ENCODE data around the gene SHC2. TPM values are rescaled to one million over a fixed set of nuclear protein-coding genes. Genes with fewer than 3 reads are reported as not detected.

SHC2 gene
- total and polyA plus RNA-seq, 2 donors (not counting 3 experiments of a cell fraction or from before 2014, with no cell fraction given) = 7.5 to 11.8 TPM

DNA sequence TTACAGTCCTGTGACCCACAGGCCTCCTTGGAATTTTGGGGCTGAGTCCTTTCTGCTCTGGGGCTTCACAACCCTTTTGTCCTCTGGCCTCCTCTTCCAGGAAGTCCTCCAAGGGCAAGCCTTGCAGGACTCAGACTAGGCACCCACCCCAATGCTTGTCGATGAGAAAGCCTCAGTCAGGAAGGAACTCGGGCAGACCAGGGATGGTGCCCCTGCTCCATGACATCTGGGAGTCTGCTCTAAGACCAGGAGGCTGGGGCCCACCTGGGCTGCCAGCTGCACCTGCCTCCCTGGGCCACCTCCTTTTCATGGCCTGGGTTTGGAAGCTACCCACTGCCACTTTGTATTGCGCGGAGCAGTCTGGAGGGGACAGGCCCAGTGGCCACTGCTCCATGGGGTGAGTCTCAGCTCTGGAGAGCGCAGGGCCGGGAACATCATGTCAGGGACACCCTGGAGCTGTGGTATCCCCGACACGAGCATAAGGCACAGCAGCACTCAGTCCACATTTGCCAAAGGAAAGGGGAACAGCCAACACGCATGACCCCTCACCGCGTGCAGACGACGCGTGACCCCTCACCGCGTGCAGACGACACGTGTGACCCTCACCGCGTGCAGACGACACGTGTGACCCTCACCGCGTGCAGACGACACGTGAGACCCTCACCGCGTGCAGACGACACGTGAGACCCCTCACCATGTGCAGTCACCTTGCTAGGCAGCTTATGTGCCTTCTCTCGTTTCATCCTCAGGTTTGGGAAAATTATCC lies 62.7 kb downstream of the SHC2 start:
- H3K9me1 ChIP-seq (replicated peaks; ENCODE audit: control insufficient read depth, extremely low read depth, insufficient read depth, low read length) = no peaks in the 10 kb centered on the region
- peaks cover 2% of the 10 kb centered on the region for H3K9me3 ChIP-seq (replicated peaks; ENCODE audit: control insufficient read depth, insufficient read depth, low read length)
- H3K27me3 ChIP-seq (ENCODE audit: control insufficient read depth in 2 of 2, insufficient read depth in 2 of 2, low read length in 2 of 2) = no peaks in the 10 kb centered on the region
- no peak overlapping the region for H3K4me2 ChIP-seq (ENCODE audit: insufficient read depth, low read length)
- dilution Hi-C loops (cut with MboI; ENCODE audit: extremely low pct_ligation_motif_present, low sequenced_read_pairs) (no loop called here), intact Hi-C loops (cut with micrococcal nuclease) (no loop called here)
- POLR2A ChIA-PET = no interaction called here
- no peak overlapping the region for H3K27ac ChIP-seq (ENCODE audit: insufficient read depth, low read depth, low read length)
- no peaks in the 10 kb centered on the region for H3K36me3 ChIP-seq (ENCODE audit: control insufficient read depth in 2 of 2, extremely low read depth in 1 of 2, insufficient read depth in 2 of 2, low read length in 2 of 2)
- BruUV-seq (replicated peaks) = no TSS peak
- no peak overlapping the region for H3K9ac ChIP-seq (replicated peaks; ENCODE audit: extremely low read depth, insufficient read depth, low read length)
- no peak overlapping the region for H3K4me3 ChIP-seq (replicated peaks in 1 of 3; ENCODE audit: insufficient read depth in 1 of 3, low read depth in 1 of 3, low read length in 3 of 3)
- no peaks in the 10 kb centered on the region for H4K20me1 ChIP-seq (replicated peaks; ENCODE audit: control insufficient read depth, extremely low read depth, insufficient read depth, low read length)
- no peak for FAIRE-seq
- no peak overlapping the region for H2AFZ ChIP-seq (ENCODE audit: low read depth, low read length)
- H3K4me1 ChIP-seq (ENCODE audit: control insufficient read depth, extremely low read depth, insufficient read depth, low read length) = no peaks in the 10 kb centered on the region
- TF ChIP-seq POLR2AphosphoS5 (IDR thresholded peaks at IDR 0.05; ENCODE audit: insufficient read depth, low read depth, low read length) (no peak), GATA2 (IDR thresholded peaks at IDR 0.05; ENCODE audit: insufficient read depth, insufficient read length, low read depth, low read length) (no peak), POLR2A (IDR thresholded peaks at IDR 0.05; ENCODE audit: low read depth, low read length) (no peak), MYC (IDR thresholded peaks at IDR 0.05; ENCODE audit: low read depth, low read length) (no peak), EZH2 (IDR thresholded peaks at IDR 0.05; ENCODE audit: borderline replicate concordance, low read depth, low read length, severe bottlenecking) (no peak), JUN (IDR thresholded peaks at IDR 0.05; ENCODE audit: borderline replicate concordance, insufficient read depth, insufficient read length, low read depth) (no peak), FOS (IDR thresholded peaks at IDR 0.05; ENCODE audit: borderline replicate concordance, insufficient read depth, low read length) (no peak)
- TF ChIP-seq, protein P1, sequence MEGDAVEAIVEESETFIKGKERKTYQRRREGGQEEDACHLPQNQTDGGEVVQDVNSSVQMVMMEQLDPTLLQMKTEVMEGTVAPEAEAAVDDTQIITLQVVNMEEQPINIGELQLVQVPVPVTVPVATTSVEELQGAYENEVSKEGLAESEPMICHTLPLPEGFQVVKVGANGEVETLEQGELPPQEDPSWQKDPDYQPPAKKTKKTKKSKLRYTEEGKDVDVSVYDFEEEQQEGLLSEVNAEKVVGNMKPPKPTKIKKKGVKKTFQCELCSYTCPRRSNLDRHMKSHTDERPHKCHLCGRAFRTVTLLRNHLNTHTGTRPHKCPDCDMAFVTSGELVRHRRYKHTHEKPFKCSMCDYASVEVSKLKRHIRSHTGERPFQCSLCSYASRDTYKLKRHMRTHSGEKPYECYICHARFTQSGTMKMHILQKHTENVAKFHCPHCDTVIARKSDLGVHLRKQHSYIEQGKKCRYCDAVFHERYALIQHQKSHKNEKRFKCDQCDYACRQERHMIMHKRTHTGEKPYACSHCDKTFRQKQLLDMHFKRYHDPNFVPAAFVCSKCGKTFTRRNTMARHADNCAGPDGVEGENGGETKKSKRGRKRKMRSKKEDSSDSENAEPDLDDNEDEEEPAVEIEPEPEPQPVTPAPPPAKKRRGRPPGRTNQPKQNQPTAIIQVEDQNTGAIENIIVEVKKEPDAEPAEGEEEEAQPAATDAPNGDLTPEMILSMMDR (IDR thresholded peaks at IDR 0.05; ENCODE audit: extremely low read depth in 1 of 2, insufficient read depth in 1 of 2, low read depth in 1 of 2, low read length in 2 of 2) = no peak
- DNase-seq (ENCODE audit: low read depth, low spot score) = no peak
- CTCF ChIA-PET = no interaction called here
- no peaks in the 10 kb centered on the region for H3K79me2 ChIP-seq (ENCODE audit: control insufficient read depth, insufficient read depth, low read length)

Data from endothelial cell of umbilical vein (primary cell).